GM12891 (cell line): ENCODE results near the gene NCF2.

Source experiments
- POLR2A ChIP-seq: IDR thresholded peaks from 2 replicates; pipeline ENCODE4 v1.6.1; 2011; ENCODE audit warnings: low read depth, low read length, control low read depth
- POLR2AphosphoS5 ChIP-seq: IDR thresholded peaks from 2 replicates; pipeline ENCODE4 v1.6.1; 2011; ENCODE audit warnings: low read depth, low read length, control low read depth
- POU2F2 ChIP-seq: IDR thresholded peaks from 2 replicates; pipeline ENCODE4 v1.6.1; 2011; ENCODE audit warnings: low read depth, mild to moderate bottlenecking, control low read depth, low read length, moderate library complexity
- TAF1 ChIP-seq: IDR thresholded peaks from 2 replicates; pipeline ENCODE4 v1.6.1; 2011; ENCODE audit warnings: low read depth, low read length, control low read depth

- TF ChIP-seq POLR2A: no peak
- TF ChIP-seq POLR2AphosphoS5: no peak
- no peak for TF ChIP-seq TAF1
- TF ChIP-seq POU2F2: no peak
Measured at GRCh38 chr1:183607322-183607980, 17.2 kb upstream of the NCF2 start.
